ENCODE results near the gene KRT84. TPM values are rescaled to one million over a fixed set of nuclear protein-coding genes. Genes with fewer than 3 reads are reported as not detected.

The KRT84 gene
- total and polyA plus RNA-seq, 10 of the 15 experiments (the other 5 are each of a cell fraction or from before 2014, with no cell fraction given): not detected

DNA sequence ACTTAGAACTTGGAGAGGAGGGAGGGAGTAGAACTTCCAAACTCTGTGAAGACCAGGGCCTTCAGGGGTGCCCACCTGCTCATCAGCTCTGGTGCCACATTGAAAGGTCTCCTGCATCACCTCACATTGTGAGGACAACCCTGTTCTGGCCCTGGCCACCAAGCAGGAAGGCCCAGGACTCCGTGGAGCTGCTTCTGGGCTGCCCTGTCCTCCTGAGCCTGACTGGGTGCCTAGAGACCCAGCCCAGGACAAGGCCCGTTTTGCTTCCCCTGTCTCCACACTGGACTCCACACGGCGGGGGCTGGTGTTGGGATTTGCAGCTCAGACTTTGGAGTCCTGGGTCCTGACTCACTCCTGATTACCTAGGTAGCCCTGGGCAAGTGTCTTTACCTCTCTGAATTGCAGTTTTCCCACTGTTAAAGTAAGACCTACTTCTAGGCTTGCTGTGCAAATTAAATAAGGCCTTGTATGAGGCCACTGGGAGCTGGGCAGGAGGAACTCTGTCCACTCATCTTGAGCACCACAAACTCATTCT lies 33.2 kb upstream of the KRT84 start:
- Histone ChIP-seq H3K79me2 (ENCODE audit: control insufficient read depth, insufficient read depth, low read length) (no peaks in the 10 kb centered on the region), H3K4me3 (no peak overlapping the region), H3K27me3 (replicated peaks in 1 of 2; ENCODE audit: control insufficient read depth in 2 of 2, insufficient read depth in 2 of 2, low read length in 1 of 2) (peaks cover 0 to 4% of the 10 kb centered on the region in 2 experiments; a peak in 2 of 4 replicates), H3K4me2 (ENCODE audit: control insufficient read depth, insufficient read depth) (no peak overlapping the region), H3K9me3 (replicated peaks; ENCODE audit: control insufficient read depth, insufficient read depth, low read length) (no peaks in the 10 kb centered on the region), H4K20me1 (ENCODE audit: control insufficient read depth, insufficient read depth) (no peaks in the 10 kb centered on the region), H3K27ac (ENCODE audit: control insufficient read depth, insufficient read depth) (no peak overlapping the region), H3K9ac (ENCODE audit: control insufficient read depth, insufficient read depth, low read length) (no peak overlapping the region), H3K36me3 (ENCODE audit: control insufficient read depth in 2 of 2, insufficient read depth in 2 of 2, low read length in 1 of 2) (no peaks in the 10 kb centered on the region), H3K4me1 (ENCODE audit: control insufficient read depth, insufficient read depth, low read length) (no peaks in the 10 kb centered on the region), H2AFZ (ENCODE audit: control insufficient read depth, low read depth, low read length) (no peak overlapping the region)
- SMC1A ChIA-PET (ENCODE audit: uncharacterized antibody, unreplicated experiment): no interaction called here
- BruUV-seq (replicated peaks): no TSS peak
- intact Hi-C loops (cut with micrococcal nuclease; ENCODE audit: unreplicated experiment): no loop called here
- POLR2A ChIA-PET: no interaction called here
- in situ Hi-C loops (cut with MboI): no loop called here
- WGBS (ENCODE audit: insufficient coverage, insufficient replicate concordance, low lambda C conversion rate, missing lambda C conversion rate): 13% methylated on average over 4 of the region's 4 CpGs
- DNase-seq (ENCODE audit: low read depth, low spot score) (no peak), ATAC-seq (no peak), FAIRE-seq (no peak)
- CTCF ChIA-PET: no interaction called here
- RAD21 ChIA-PET (ENCODE audit: unreplicated experiment): no interaction called here
- TF ChIP-seq SMAD5 (IDR thresholded peaks at IDR 0.05; ENCODE audit: low read depth): no peak
- no peak for TF ChIP-seq NFYB (IDR thresholded peaks at IDR 0.05; ENCODE audit: insufficient read depth, low read depth, low read length)
- TF ChIP-seq SP1 (IDR thresholded peaks at IDR 0.05; ENCODE audit: low read depth, low read length): no peak
- TF ChIP-seq NR2C1 (IDR thresholded peaks at IDR 0.05): no peak
- no peak for TF ChIP-seq NR2C2 (IDR thresholded peaks at IDR 0.05; ENCODE audit: borderline replicate concordance, control insufficient read depth, insufficient read length, low read depth)
- no peak for TF ChIP-seq BMI1 (IDR thresholded peaks at IDR 0.05; ENCODE audit: borderline replicate concordance)
- no peak for TF ChIP-seq TBL1XR1 (IDR thresholded peaks at IDR 0.05; ENCODE audit: low read depth, low read length)
- no peak for TF ChIP-seq TAF1 (IDR thresholded peaks at IDR 0.05; ENCODE audit: borderline replicate concordance, low read depth, low read length)
- TF ChIP-seq SMARCA5 (IDR thresholded peaks at IDR 0.05): no peak
- TF ChIP-seq, protein P1, sequence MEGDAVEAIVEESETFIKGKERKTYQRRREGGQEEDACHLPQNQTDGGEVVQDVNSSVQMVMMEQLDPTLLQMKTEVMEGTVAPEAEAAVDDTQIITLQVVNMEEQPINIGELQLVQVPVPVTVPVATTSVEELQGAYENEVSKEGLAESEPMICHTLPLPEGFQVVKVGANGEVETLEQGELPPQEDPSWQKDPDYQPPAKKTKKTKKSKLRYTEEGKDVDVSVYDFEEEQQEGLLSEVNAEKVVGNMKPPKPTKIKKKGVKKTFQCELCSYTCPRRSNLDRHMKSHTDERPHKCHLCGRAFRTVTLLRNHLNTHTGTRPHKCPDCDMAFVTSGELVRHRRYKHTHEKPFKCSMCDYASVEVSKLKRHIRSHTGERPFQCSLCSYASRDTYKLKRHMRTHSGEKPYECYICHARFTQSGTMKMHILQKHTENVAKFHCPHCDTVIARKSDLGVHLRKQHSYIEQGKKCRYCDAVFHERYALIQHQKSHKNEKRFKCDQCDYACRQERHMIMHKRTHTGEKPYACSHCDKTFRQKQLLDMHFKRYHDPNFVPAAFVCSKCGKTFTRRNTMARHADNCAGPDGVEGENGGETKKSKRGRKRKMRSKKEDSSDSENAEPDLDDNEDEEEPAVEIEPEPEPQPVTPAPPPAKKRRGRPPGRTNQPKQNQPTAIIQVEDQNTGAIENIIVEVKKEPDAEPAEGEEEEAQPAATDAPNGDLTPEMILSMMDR (IDR thresholded peaks at IDR 0.05 in 2 of 3, conservative IDR thresholded peaks at IDR 0.05 in 1 of 3; ENCODE audit: control insufficient read depth in 2 of 3, extremely low read depth in 1 of 3, insufficient read depth in 1 of 3, low read depth in 3 of 3, low read length in 3 of 3): no peak
- TF ChIP-seq FOXK2 (IDR thresholded peaks at IDR 0.05): no peak
- no peak for TF ChIP-seq NFIC (IDR thresholded peaks at IDR 0.05; ENCODE audit: low read depth, low read length)
- no peak for TF ChIP-seq NR2F1 (conservative IDR thresholded peaks at IDR 0.05)
- TF ChIP-seq, protein P2, sequence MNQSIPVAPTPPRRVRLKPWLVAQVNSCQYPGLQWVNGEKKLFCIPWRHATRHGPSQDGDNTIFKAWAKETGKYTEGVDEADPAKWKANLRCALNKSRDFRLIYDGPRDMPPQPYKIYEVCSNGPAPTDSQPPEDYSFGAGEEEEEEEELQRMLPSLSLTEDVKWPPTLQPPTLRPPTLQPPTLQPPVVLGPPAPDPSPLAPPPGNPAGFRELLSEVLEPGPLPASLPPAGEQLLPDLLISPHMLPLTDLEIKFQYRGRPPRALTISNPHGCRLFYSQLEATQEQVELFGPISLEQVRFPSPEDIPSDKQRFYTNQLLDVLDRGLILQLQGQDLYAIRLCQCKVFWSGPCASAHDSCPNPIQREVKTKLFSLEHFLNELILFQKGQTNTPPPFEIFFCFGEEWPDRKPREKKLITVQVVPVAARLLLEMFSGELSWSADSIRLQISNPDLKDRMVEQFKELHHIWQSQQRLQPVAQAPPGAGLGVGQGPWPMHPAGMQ (IDR thresholded peaks at IDR 0.05; ENCODE audit: borderline replicate concordance): no peak
- no peak for TF ChIP-seq FOXM1 (IDR thresholded peaks at IDR 0.05; ENCODE audit: low read depth, low read length)
- TF ChIP-seq, protein P3, sequence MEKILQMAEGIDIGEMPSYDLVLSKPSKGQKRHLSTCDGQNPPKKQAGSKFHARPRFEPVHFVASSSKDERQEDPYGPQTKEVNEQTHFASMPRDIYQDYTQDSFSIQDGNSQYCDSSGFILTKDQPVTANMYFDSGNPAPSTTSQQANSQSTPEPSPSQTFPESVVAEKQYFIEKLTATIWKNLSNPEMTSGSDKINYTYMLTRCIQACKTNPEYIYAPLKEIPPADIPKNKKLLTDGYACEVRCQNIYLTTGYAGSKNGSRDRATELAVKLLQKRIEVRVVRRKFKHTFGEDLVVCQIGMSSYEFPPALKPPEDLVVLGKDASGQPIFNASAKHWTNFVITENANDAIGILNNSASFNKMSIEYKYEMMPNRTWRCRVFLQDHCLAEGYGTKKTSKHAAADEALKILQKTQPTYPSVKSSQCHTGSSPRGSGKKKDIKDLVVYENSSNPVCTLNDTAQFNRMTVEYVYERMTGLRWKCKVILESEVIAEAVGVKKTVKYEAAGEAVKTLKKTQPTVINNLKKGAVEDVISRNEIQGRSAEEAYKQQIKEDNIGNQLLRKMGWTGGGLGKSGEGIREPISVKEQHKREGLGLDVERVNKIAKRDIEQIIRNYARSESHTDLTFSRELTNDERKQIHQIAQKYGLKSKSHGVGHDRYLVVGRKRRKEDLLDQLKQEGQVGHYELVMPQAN (conservative IDR thresholded peaks at IDR 0.05): no peak
- TF ChIP-seq, protein P4, sequence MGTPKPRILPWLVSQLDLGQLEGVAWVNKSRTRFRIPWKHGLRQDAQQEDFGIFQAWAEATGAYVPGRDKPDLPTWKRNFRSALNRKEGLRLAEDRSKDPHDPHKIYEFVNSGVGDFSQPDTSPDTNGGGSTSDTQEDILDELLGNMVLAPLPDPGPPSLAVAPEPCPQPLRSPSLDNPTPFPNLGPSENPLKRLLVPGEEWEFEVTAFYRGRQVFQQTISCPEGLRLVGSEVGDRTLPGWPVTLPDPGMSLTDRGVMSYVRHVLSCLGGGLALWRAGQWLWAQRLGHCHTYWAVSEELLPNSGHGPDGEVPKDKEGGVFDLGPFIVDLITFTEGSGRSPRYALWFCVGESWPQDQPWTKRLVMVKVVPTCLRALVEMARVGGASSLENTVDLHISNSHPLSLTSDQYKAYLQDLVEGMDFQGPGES (IDR thresholded peaks at IDR 0.05): no peak

Measured in GM12878 (cell line).